Measurements from ENCODE around the gene LY6G5B.
A peak's percentile ranks its signal among the peaks of the same experiment; 100 is the strongest.

LY6G5B gene

GRCh38 chr6:31680226-31681134 lies 10.7 kb downstream of the LY6G5B start, which contains the start of gene LY6G5C:
Gene LY6G5C, minus strand, starts transcription at chr6:31681067. Its CDS starts 694 bp downstream, at chr6:31680373.
- peak within 1 kb of the TSS; percentile 33 for H3K4me3 ChIP-seq (ENCODE audit: severe bottlenecking)
- TF ChIP-seq CTCF (IDR thresholded peaks at IDR 0.05; ENCODE audit: poor library complexity, severe bottlenecking) = peak; percentile 79
- no peaks in the 10 kb centered on the region for H3K4me1 ChIP-seq (ENCODE audit: insufficient read depth, poor library complexity, severe bottlenecking)
- ATAC-seq (ENCODE audit: low read depth) (peak; percentile 77), DNase-seq (ENCODE audit: low spot score) (no peak)
- no peaks in the 10 kb centered on the region for H3K36me3 ChIP-seq (ENCODE audit: low read depth)
- H3K27ac ChIP-seq (ENCODE audit: poor library complexity, severe bottlenecking) = peak within 1 kb of the TSS; percentile 52
- H3K27me3 ChIP-seq (ENCODE audit: insufficient read depth, poor library complexity, severe bottlenecking) = no peaks in the 10 kb centered on the region
- H3K9me3 ChIP-seq (ENCODE audit: severe bottlenecking) = no peaks in the 10 kb centered on the region

GRCh38 chr6:31681135-31681671 lies 11.4 kb downstream of the LY6G5B start:
- Histone ChIP-seq H3K4me1 (ENCODE audit: insufficient read depth, poor library complexity, severe bottlenecking) (no peaks in the 10 kb centered on the region), H3K27me3 (ENCODE audit: insufficient read depth, poor library complexity, severe bottlenecking) (no peaks in the 10 kb centered on the region), H3K9me3 (ENCODE audit: severe bottlenecking) (no peaks in the 10 kb centered on the region), H3K27ac (ENCODE audit: poor library complexity, severe bottlenecking) (peak overlapping the region; percentile 52), H3K36me3 (ENCODE audit: low read depth) (no peaks in the 10 kb centered on the region), H3K4me3 (ENCODE audit: severe bottlenecking) (peak overlapping the region; percentile 33)
- peak; percentile 25 for TF ChIP-seq CTCF (IDR thresholded peaks at IDR 0.05; ENCODE audit: poor library complexity, severe bottlenecking)
- ATAC-seq (ENCODE audit: low read depth) (peak; percentile 60), DNase-seq (ENCODE audit: low spot score) (no peak)

GRCh38 chr6:31683591-31683990 lies 13.8 kb downstream of the LY6G5B start:
- TF ChIP-seq CTCF (IDR thresholded peaks at IDR 0.05; ENCODE audit: poor library complexity, severe bottlenecking) = no peak
- no peak overlapping the region for H3K4me3 ChIP-seq (ENCODE audit: severe bottlenecking)
- ATAC-seq (ENCODE audit: low read depth) (no peak), DNase-seq (ENCODE audit: low spot score) (no peak)
- H3K27ac ChIP-seq (ENCODE audit: poor library complexity, severe bottlenecking) = no peak overlapping the region
- no peaks in the 10 kb centered on the region for H3K4me1 ChIP-seq (ENCODE audit: insufficient read depth, poor library complexity, severe bottlenecking)
- H3K9me3 ChIP-seq (ENCODE audit: severe bottlenecking) = no peaks in the 10 kb centered on the region
- peaks cover 4% of the 10 kb centered on the region for H3K36me3 ChIP-seq (ENCODE audit: low read depth)
- no peaks in the 10 kb centered on the region for H3K27me3 ChIP-seq (ENCODE audit: insufficient read depth, poor library complexity, severe bottlenecking)

GRCh38 chr6:31686483-31686882 lies 16.7 kb downstream of the LY6G5B start:
- no peaks in the 10 kb centered on the region for H3K4me1 ChIP-seq (ENCODE audit: insufficient read depth, poor library complexity, severe bottlenecking)
- no peak for DNase-seq (ENCODE audit: low spot score)
- H3K27me3 ChIP-seq (ENCODE audit: insufficient read depth, poor library complexity, severe bottlenecking) = no peaks in the 10 kb centered on the region
- no peak for ATAC-seq (ENCODE audit: low read depth)
- no peaks in the 10 kb centered on the region for H3K9me3 ChIP-seq (ENCODE audit: severe bottlenecking)
- TF ChIP-seq CTCF (IDR thresholded peaks at IDR 0.05; ENCODE audit: poor library complexity, severe bottlenecking) = no peak
- H3K27ac ChIP-seq (ENCODE audit: poor library complexity, severe bottlenecking) = no peak overlapping the region
- no peak overlapping the region for H3K4me3 ChIP-seq (ENCODE audit: severe bottlenecking)
- peaks cover 22% of the 10 kb centered on the region for H3K36me3 ChIP-seq (ENCODE audit: low read depth)

All from RWPE2 (cell line).